ENCODE results near the gene GLT1D1. TPM values are rescaled to one million over a fixed set of nuclear protein-coding genes. Genes with fewer than 3 reads are reported as not detected.

Gene GLT1D1
- total and polyA plus RNA-seq, 2 of the 8 experiments (the other 6 are each of a cell fraction or from before 2014, with no cell fraction given) = 1.5 to 3.6 TPM

GRCh38 chr12:128961308-128961902 lies 108.1 kb downstream of the GLT1D1 start (continued):
- TF ChIP-seq CHD7 (IDR thresholded peaks at IDR 0.05; ENCODE audit: insufficient replicate concordance, low read length) = peak; percentile 99

Data from H1 (cell line).